GM12878 (cell line): Measurements from ENCODE around the gene CARD10. TPM values are rescaled to one million over a fixed set of nuclear protein-coding genes. Genes with fewer than 3 reads are reported as not detected.

Source experiments
- ATAC-seq: fragments of 200-7000 bp; cut with Tn5 transposase; 3 replicates; pipeline ENCODE4 v1.9.1; 2020; ENCODE audit warnings: mild to moderate bottlenecking, moderate library complexity
- BruUV-seq: library from RNA; stranded (reverse); fragments of 400-500 nt; replicated peaks from 2 replicates; lab custom pipeline; 2021; lab: Mats Ljungman, UMichigan
- CTCF ChIA-PET: fragments of 300-600 bp; sonication (Branson Sonifier 250); formaldehyde crosslinking; extraction: SDS; loops from one replicate; lab custom pipeline; 2021; ENCODE audit warnings: inconsistent platforms; lab: Yijun Ruan, JAX
- POLR2A ChIA-PET: fragments of 350-600 bp; formaldehyde crosslinking; extraction: SDS; loops from one replicate; lab custom pipeline; 2021; ENCODE audit warnings: inconsistent platforms; lab: Charles Lee
- RAD21 ChIA-PET: fragments of 300-600 bp; sonication (Branson Sonifier 250); formaldehyde crosslinking; loops from one replicate; lab custom pipeline; 2023; ENCODE audit warnings: antibody characterized with exemption; ENCODE audit not compliant: unreplicated experiment; lab: Charles Lee
- SMC1A ChIA-PET: fragments of 300-600 bp; sonication (Branson Sonifier 250); formaldehyde crosslinking; loops from one replicate; lab custom pipeline; 2023; ENCODE audit not compliant: unreplicated experiment, uncharacterized antibody; lab: Charles Lee
- DNase-seq: peaks from one replicate; pipeline ENCODE4 v3.0.0-alpha.2; 2011; ENCODE audit warnings: low read depth, low spot score
- FAIRE-seq: peaks from 3 replicates; lab custom pipeline; 2011; peaks lifted over from hg19 to GRCh38; lab: Jason Lieb, UNC
- H2AFZ ChIP-seq: 2 replicates; pipeline ENCODE4 v1.6.0; 2011; ENCODE audit warnings: low read depth, low read length, control low read depth; ENCODE audit not compliant: control insufficient read depth
- H3K27ac ChIP-seq: 2 replicates; pipeline ENCODE4 v1.5.1; 2011; ENCODE audit warnings: control low read depth; ENCODE audit not compliant: control insufficient read depth, insufficient read depth
- H3K27me3 ChIP-seq, 2 experiments: replicated peaks in 1 of 2; 2 replicates each; pipeline versions ENCODE4 v1.6.0 to v1.6.1; 2011; ENCODE audit warnings: low read length in 1 of 2; ENCODE audit not compliant: control insufficient read depth in 2 of 2, insufficient read depth in 2 of 2
- H3K36me3 ChIP-seq, 2 experiments: 2 replicates each; pipeline ENCODE4 v1.5.1; 2011; ENCODE audit warnings: low read length in 1 of 2; ENCODE audit not compliant: control insufficient read depth in 2 of 2, insufficient read depth in 2 of 2
- H3K4me1 ChIP-seq: 2 replicates; pipeline ENCODE4 v1.6.1; 2011; ENCODE audit warnings: mild to moderate bottlenecking, low read length, moderate library complexity, mixed read lengths; ENCODE audit not compliant: control insufficient read depth, insufficient read depth
- H3K4me2 ChIP-seq: 2 replicates; pipeline ENCODE4 v1.6.0; 2011; ENCODE audit warnings: control low read depth; ENCODE audit not compliant: control insufficient read depth, insufficient read depth
- H3K4me3 ChIP-seq: fragments of 200-600 bp; sonication (generic); 2 replicates; pipeline ENCODE4 v1.5.1; 2016
- H3K79me2 ChIP-seq: 2 replicates; pipeline ENCODE4 v1.6.0; 2011; ENCODE audit warnings: low read length; ENCODE audit not compliant: control insufficient read depth, insufficient read depth
- H3K9ac ChIP-seq: 2 replicates; pipeline ENCODE4 v1.8.0; 2011; ENCODE audit warnings: low read length, control low read depth, mixed read lengths; ENCODE audit not compliant: control insufficient read depth, insufficient read depth
- H3K9me3 ChIP-seq: replicated peaks from 3 replicates; pipeline ENCODE4 v1.5.1; 2011; ENCODE audit warnings: mild to moderate bottlenecking, low read length; ENCODE audit not compliant: control insufficient read depth, insufficient read depth
- H4K20me1 ChIP-seq: 2 replicates; pipeline ENCODE4 v1.6.0; 2011; ENCODE audit not compliant: control insufficient read depth, insufficient read depth
- ATF2 ChIP-seq: IDR thresholded peaks from 2 replicates; pipeline ENCODE4 v1.6.1; 2012; ENCODE audit warnings: low read length, inconsistent platforms
- CHD4 ChIP-seq: fragments of 200-600 bp; sonication (generic); IDR thresholded peaks from 2 replicates; pipeline ENCODE4 v1.6.1; 2016; ENCODE audit warnings: mild to moderate bottlenecking
- CTCF ChIP-seq, 3 experiments: IDR thresholded peaks in 2 of 3; conservative IDR thresholded peaks in 1 of 3; 2 replicates each; pipeline ENCODE4 v1.5.1; 2011; ENCODE audit warnings: low read depth in 3 of 3, low read length in 3 of 3, mild to moderate bottlenecking in 3 of 3, control low read depth in 2 of 3, moderate library complexity in 2 of 3, inconsistent platforms in 1 of 3, mixed read lengths in 1 of 3; ENCODE audit not compliant: control insufficient read depth in 2 of 3, insufficient read depth in 1 of 3; ENCODE audit errors: extremely low read depth in 1 of 3
- E4F1 ChIP-seq: fragments of 450-650 bp; IDR thresholded peaks from 2 replicates; pipeline ENCODE4 v1.6.1; 2018; ENCODE audit warnings: borderline replicate concordance, mild to moderate bottlenecking; ENCODE audit not compliant: partially characterized antibody
- EED ChIP-seq: sonication (generic); IDR thresholded peaks from 2 replicates; pipeline ENCODE4 v1.6.1; 2016; ENCODE audit warnings: antibody characterized with exemption, low read depth
- MYB ChIP-seq: fragments of 150-350 bp; IDR thresholded peaks from 2 replicates; pipeline ENCODE4 v1.6.1; 2014; ENCODE audit warnings: mild to moderate bottlenecking, low read depth, low read length, borderline replicate concordance
- MYC ChIP-seq: IDR thresholded peaks from 2 replicates; pipeline ENCODE4 v1.6.1; 2011; ENCODE audit warnings: mild to moderate bottlenecking, low read length, moderate library complexity, inconsistent platforms; ENCODE audit not compliant: insufficient read depth, insufficient replicate concordance, insufficient read length, severe bottlenecking
- PAX8 ChIP-seq: fragments of 450-650 bp; IDR thresholded peaks from 2 replicates; pipeline ENCODE4 v1.6.1; 2017; ENCODE audit warnings: mild to moderate bottlenecking, moderate library complexity
- POLR2AphosphoS2 ChIP-seq: IDR thresholded peaks from 2 replicates; pipeline ENCODE4 v1.6.1; 2011; ENCODE audit warnings: low read depth, mild to moderate bottlenecking, low read length, improper control_type of control experiment, moderate library complexity
- RAD51 ChIP-seq: fragments of 450-650 bp; IDR thresholded peaks from 2 replicates; pipeline ENCODE4 v1.6.1; 2016; ENCODE audit warnings: moderate library complexity, mild to moderate bottlenecking, inconsistent platforms
- RELA ChIP-seq: fragments of 450-650 bp; IDR thresholded peaks from 2 replicates; pipeline ENCODE4 v1.8.0; 2014; ENCODE audit warnings: borderline replicate concordance; ENCODE audit not compliant: partially characterized antibody
- RFX5 ChIP-seq: IDR thresholded peaks from 2 replicates; pipeline ENCODE4 v1.6.1; 2011; ENCODE audit warnings: low read depth, low read length, improper control_type of control experiment
- SIN3A ChIP-seq: IDR thresholded peaks from 2 replicates; pipeline ENCODE4 v1.6.1; 2012; ENCODE audit warnings: low read depth, low read length, improper control_type of control experiment
- WRNIP1 ChIP-seq: IDR thresholded peaks from 2 replicates; pipeline ENCODE4 v1.6.1; 2011; ENCODE audit warnings: low read depth, low read length, improper control_type of control experiment, borderline replicate concordance
- ZNF217 ChIP-seq: fragments of 450-650 bp; IDR thresholded peaks from 2 replicates; pipeline ENCODE4 v1.6.1; 2017; ENCODE audit warnings: antibody characterized with exemption, mild to moderate bottlenecking
- WGBS: methylation state at CpG from one replicate; pipeline ENCODE4 v1.1.6; 2016; ENCODE audit warnings: low lambda C conversion rate; ENCODE audit not compliant: insufficient replicate concordance, insufficient coverage; ENCODE audit errors: missing lambda C conversion rate; 5-methylcytosine and 5-hydroxymethylcytosine counted together
- in situ Hi-C: fragments of 300-500 bp; cut with MboI; formaldehyde crosslinking; loops from 9 replicates; pipeline ENCODE4 v1.14.3; 2018; ENCODE audit warnings: mixed read lengths
- intact Hi-C: fragments of 100-400 bp; cut with micrococcal nuclease; formaldehyde crosslinking; loops from one replicate; pipeline ENCODE4 v1.14.2; 2022; ENCODE audit not compliant: unreplicated experiment
- polyA plus RNA-seq, 11 experiments: library from polyadenylated mRNA; depleted of rRNA in 4 of 11; unstranded in 6 of 11; stranded (reverse) in 5 of 11; fragments of >200 nt; fragmentation: Nextera tagmentation in 4 of 11; fragmentation: Illumina TruSeq in 1 of 11; extraction: Ambion mirVana in 4 of 11; extraction: Trizol in 1 of 11; gene quantifications; 1 replicate in 1 of 11; 2 replicates in 10 of 11; pipeline versions ENCODE4 v1.2.1 to v1.2.3, GENCODE V29; 2011 to 2016; ENCODE audit warnings: inconsistent platforms in 2 of 11, missing spikeins in 2 of 11, low read depth in 1 of 11
- total RNA-seq, 4 experiments: library from RNA; depleted of rRNA in 3 of 4; stranded (reverse); fragments of >200 nt in 3 of 4; fragmentation: Illumina TruSeq in 1 of 4; extraction: Trizol in 1 of 4; gene quantifications; 2 replicates each; pipeline versions ENCODE4 v1.2.1 to v1.2.3, GENCODE V29; 2013 to 2021

Gene CARD10
- total and polyA plus RNA-seq, 10 of the 15 experiments (the other 5 are each of a cell fraction or from before 2014, with no cell fraction given): 0.08 to 0.10 (median 0.10) TPM; not detected in 7

GRCh38 chr22:37453696-37454095, 65.5 kb downstream of the CARD10 start:
- in situ Hi-C loops: no loop called here
- TF ChIP-seq MYC (no peak), ATF2 (no peak), RFX5 (no peak), CTCF (IDR thresholded peaks at IDR 0.05 in 2 of 3, conservative IDR thresholded peaks at IDR 0.05 in 1 of 3; ENCODE audit: control insufficient read depth in 2 of 3, extremely low read depth in 1 of 3, insufficient read depth in 1 of 3, low read depth in 3 of 3, low read length in 3 of 3) (no peak), RAD51 (no peak), E4F1 (no peak), POLR2AphosphoS2 (no peak), SIN3A (no peak), MYB (no peak), PAX8 (no peak), CHD4 (no peak), WRNIP1 (no peak), RELA (no peak), ZNF217 (no peak), EED (no peak)
- ChIA-PET RAD21 (interaction anchor here (0.7 to 1.7 kb wide), 2 partner anchors 136 to 186 kb away, joined by 3 to 6 read pairs; no protein-coding TSS in a partner anchor), CTCF (interaction anchor here (6.1 kb wide), 1 partner anchor 138 kb away, joined by 90 read pairs; no protein-coding TSS in a partner anchor), SMC1A (no interaction called here), POLR2A (no interaction called here)
- Histone ChIP-seq H3K27me3 (no peaks in the 10 kb centered on the region), H3K27ac (no peak overlapping the region), H3K9ac (no peak overlapping the region), H2AFZ (no peak overlapping the region), H3K36me3 (no peaks in the 10 kb centered on the region), H3K4me2 (no peak overlapping the region), H4K20me1 (0 out of 2 replicates have a peak, but pooled peaks cover 2% of the 10 kb centered on the region), H3K4me3 (no peak overlapping the region), H3K4me1 (no peaks in the 10 kb centered on the region), H3K9me3 (no peaks in the 10 kb centered on the region), H3K79me2 (no peaks in the 10 kb centered on the region)
- BruUV-seq: no TSS peak
- intact Hi-C loops: no loop called here
- FAIRE-seq: no peak
- WGBS: 73% methylated on average over 7 of the region's 7 CpGs
- DNase-seq: no peak
- no peak for ATAC-seq
